Endothelial cell of umbilical vein (primary cell): ENCODE measurements around the gene NADK. TPM values are rescaled to one million over a fixed set of nuclear protein-coding genes. Genes with fewer than 3 reads are reported as not detected.

Experiments used
- BruUV-seq: library from RNA; stranded (reverse); fragments of 400-500 nt; replicated peaks from 2 replicates; lab custom pipeline; 2021; lab: Mats Ljungman, UMichigan
- CTCF ChIA-PET: fragments of 300-600, 350-600 bp; sonication (Branson Sonifier 250); formaldehyde crosslinking; loops from one replicate; lab custom pipeline; 2021; ENCODE audit warnings: antibody characterized with exemption, inconsistent platforms; lab: Charles Lee
- POLR2A ChIA-PET: fragments of 300-600, 350-600 bp; sonication (Branson Sonifier 250); formaldehyde crosslinking; loops from one replicate; lab custom pipeline; 2021; ENCODE audit warnings: antibody characterized with exemption, inconsistent platforms; lab: Charles Lee
- DNase-seq: peaks from one replicate; pipeline ENCODE4 v3.0.0-alpha.2; 2011; ENCODE audit warnings: low read depth, low spot score
- FAIRE-seq: peaks from 2 replicates; lab custom pipeline; 2011; peaks lifted over from hg19 to GRCh38; lab: Jason Lieb, UNC
- H2AFZ ChIP-seq: 2 replicates; pipeline ENCODE4 v1.6.0; 2012; ENCODE audit warnings: low read depth, low read length, control low read depth, inconsistent platforms
- H3K27ac ChIP-seq: 2 replicates; pipeline ENCODE4 v1.5.1; 2011; ENCODE audit warnings: low read depth, mild to moderate bottlenecking, control low read depth, low read length, moderate library complexity; ENCODE audit not compliant: insufficient read depth
- H3K27me3 ChIP-seq, 2 experiments: 2 replicates each; pipeline versions ENCODE4 v1.6.0 to v1.6.1; 2011; ENCODE audit warnings: low read length in 2 of 2, mixed read lengths in 1 of 2; ENCODE audit not compliant: control insufficient read depth in 2 of 2, insufficient read depth in 2 of 2
- H3K36me3 ChIP-seq, 2 experiments: 2 replicates in 1 of 2; 3 replicates in 1 of 2; pipeline ENCODE4 v1.5.1; 2011; ENCODE audit warnings: low read length in 2 of 2, mild to moderate bottlenecking in 1 of 2, moderate library complexity in 1 of 2; ENCODE audit not compliant: control insufficient read depth in 2 of 2, insufficient read depth in 2 of 2; ENCODE audit errors: extremely low read depth in 1 of 2
- H3K4me1 ChIP-seq: 3 replicates; pipeline ENCODE4 v1.5.1; 2011; ENCODE audit warnings: mild to moderate bottlenecking, low read length; ENCODE audit not compliant: control insufficient read depth, insufficient read depth; ENCODE audit errors: extremely low read depth
- H3K4me2 ChIP-seq: 2 replicates; pipeline ENCODE4 v1.6.1; 2011; ENCODE audit warnings: low read length, control low read depth, mixed read lengths; ENCODE audit not compliant: insufficient read depth
- H3K4me3 ChIP-seq, 3 experiments: fragments of 200-600 bp in 1 of 3; sonication (generic), shearing (Covaris generic) in 1 of 3; replicated peaks in 1 of 3; 2 replicates each; pipeline ENCODE4 v1.5.1; 2011 to 2016; ENCODE audit warnings: control low read depth in 3 of 3, low read length in 3 of 3, mild to moderate bottlenecking in 2 of 3, inconsistent platforms in 1 of 3, low read depth in 1 of 3, moderate library complexity in 1 of 3; ENCODE audit not compliant: insufficient read depth in 1 of 3
- H3K79me2 ChIP-seq: 2 replicates; pipeline ENCODE4 v1.6.0; 2012; ENCODE audit warnings: low read length, inconsistent platforms; ENCODE audit not compliant: control insufficient read depth, insufficient read depth
- H3K9ac ChIP-seq: replicated peaks from 2 replicates; pipeline ENCODE3; 2011; ENCODE audit warnings: low read length, control low read depth; ENCODE audit not compliant: insufficient read depth; ENCODE audit errors: extremely low read depth
- H3K9me1 ChIP-seq: replicated peaks from 3 replicates; pipeline ENCODE4 v1.6.0; 2011; ENCODE audit warnings: mild to moderate bottlenecking, low read length; ENCODE audit not compliant: control insufficient read depth, insufficient read depth; ENCODE audit errors: extremely low read depth
- H3K9me3 ChIP-seq: replicated peaks from 2 replicates; pipeline ENCODE4 v1.5.1; 2012; ENCODE audit warnings: low read length, inconsistent platforms; ENCODE audit not compliant: control insufficient read depth, insufficient read depth
- H4K20me1 ChIP-seq: replicated peaks from 2 replicates; pipeline ENCODE3; 2011; ENCODE audit warnings: mild to moderate bottlenecking, low read length; ENCODE audit not compliant: control insufficient read depth, insufficient read depth; ENCODE audit errors: extremely low read depth
- CTCF ChIP-seq, 2 donors: IDR thresholded peaks; 1 replicate in 1 of 2; 2 replicates in 1 of 2; pipeline ENCODE4 v1.5.1; 2011; ENCODE audit warnings: low read length in 2 of 2, mild to moderate bottlenecking in 2 of 2, moderate library complexity in 2 of 2, control low read depth in 1 of 2, inconsistent platforms in 1 of 2, low read depth in 1 of 2; ENCODE audit not compliant: insufficient read depth in 1 of 2; ENCODE audit errors: extremely low read depth in 1 of 2
- EZH2 ChIP-seq: IDR thresholded peaks from 2 replicates; pipeline ENCODE4 v1.6.1; 2012; ENCODE audit warnings: borderline replicate concordance, low read depth, mild to moderate bottlenecking, moderate library complexity, low read length, inconsistent platforms; ENCODE audit not compliant: severe bottlenecking
- FOS ChIP-seq: IDR thresholded peaks from 2 replicates; pipeline ENCODE4 v1.6.1; 2011; ENCODE audit warnings: mild to moderate bottlenecking, low read length, moderate library complexity, borderline replicate concordance; ENCODE audit not compliant: insufficient read depth
- GATA2 ChIP-seq: IDR thresholded peaks from 2 replicates; pipeline ENCODE4 v1.7.0; 2011; ENCODE audit warnings: low read depth, mild to moderate bottlenecking, moderate library complexity, mixed read lengths, low read length; ENCODE audit not compliant: insufficient read length, insufficient read depth
- JUN ChIP-seq: IDR thresholded peaks from 2 replicates; pipeline ENCODE4 v1.6.1; 2011; ENCODE audit warnings: borderline replicate concordance, low read depth; ENCODE audit not compliant: insufficient read length, insufficient read depth
- MYC ChIP-seq: IDR thresholded peaks from one replicate; pipeline ENCODE4 v1.6.1; 2011; ENCODE audit warnings: mild to moderate bottlenecking, low read depth, low read length
- POLR2A ChIP-seq: IDR thresholded peaks from 2 replicates; pipeline ENCODE4 v1.6.1; 2012; ENCODE audit warnings: low read depth, mild to moderate bottlenecking, control low read depth, low read length
- POLR2AphosphoS5 ChIP-seq: IDR thresholded peaks from 2 replicates; pipeline ENCODE4 v1.6.1; 2012; ENCODE audit warnings: low read depth, mild to moderate bottlenecking, control low read depth, low read length, moderate library complexity; ENCODE audit not compliant: insufficient read depth
- dilution Hi-C: fragments of 300-500 bp; cut with MboI; formaldehyde crosslinking; loops from one replicate; pipeline ENCODE4 v1.15.0; 2019; ENCODE audit warnings: low sequenced_read_pairs; ENCODE audit not compliant: extremely low pct_ligation_motif_present
- intact Hi-C: fragments of 100-400 bp; cut with micrococcal nuclease; formaldehyde crosslinking; loops from one replicate; pipeline ENCODE4 v1.10.0; 2022
- polyA plus RNA-seq, 4 experiments: library from polyadenylated mRNA; depleted of rRNA in 3 of 4; stranded (reverse) in 3 of 4; unstranded in 1 of 4; fragments of >200 nt; gene quantifications; 2 replicates each; pipeline versions ENCODE4 v1.2.1 to v1.2.3, GENCODE V29; 2011 to 2012; ENCODE audit warnings: missing spikeins in 1 of 4
- total RNA-seq: library from RNA; stranded (reverse); gene quantifications from 2 replicates; pipeline ENCODE4 v1.2.3, GENCODE V29; 2021
- TF ChIP-seq, protein P1 (sequence below): IDR thresholded peaks from 2 replicates; pipeline ENCODE4 v1.6.1; 2011; ENCODE audit not compliant: insufficient read depth, insufficient read length

The NADK gene
- total and polyA plus RNA-seq, 2 donors (not counting 3 experiments of a cell fraction or from before 2014, with no cell fraction given), result 68.5 to 88.8 TPM

DNA sequence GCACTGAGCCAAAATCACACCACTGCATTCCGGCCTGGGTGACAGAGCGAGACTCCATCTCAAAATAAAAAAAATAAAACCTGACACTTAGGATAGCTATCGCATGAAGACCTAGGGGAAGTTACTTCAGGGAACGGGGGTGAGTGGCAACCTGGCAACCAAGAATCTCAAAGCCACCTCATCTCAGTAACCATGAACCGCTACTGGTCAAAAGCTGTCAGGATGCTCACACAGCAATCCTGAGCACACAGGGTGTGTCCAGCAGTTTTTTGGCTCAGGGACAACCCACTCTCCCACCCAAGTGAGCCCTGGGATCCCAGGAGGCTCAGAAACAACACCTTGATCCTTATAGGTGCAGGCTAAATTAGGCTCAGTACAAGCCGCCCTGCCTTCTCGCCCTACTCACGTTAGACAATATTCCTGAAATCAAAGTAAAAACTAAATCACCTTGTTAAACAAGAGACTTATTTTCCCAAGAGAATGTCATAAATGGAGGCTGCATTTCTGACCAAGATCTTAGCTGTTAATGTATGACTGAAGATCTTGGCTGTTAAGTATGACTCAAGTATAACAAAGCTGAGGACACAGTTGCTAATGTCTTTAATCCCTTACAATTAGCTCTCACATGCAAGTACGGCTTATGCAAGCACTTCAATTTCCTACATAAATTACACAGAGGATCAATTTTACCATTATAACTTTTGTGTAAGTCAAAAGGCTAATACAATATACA is 48.3 kb upstream of the NADK start:
- peaks cover 85% of the 10 kb centered on the region for H3K79me2 ChIP-seq
- ChIA-PET CTCF (interaction anchor here (1.5 to 1.7 kb wide), 2 partner anchors 22 to 79 kb away, joined by 4 to 8 read pairs; no protein-coding TSS in a partner anchor), POLR2A (no interaction called here)
- intact Hi-C loops (loop anchor here (5.0 kb wide), 1 partner anchor 81 kb away; no protein-coding TSS in a partner anchor), dilution Hi-C loops (no loop called here)
- H3K4me2 ChIP-seq, result no peak overlapping the region
- no peak for FAIRE-seq
- H4K20me1 ChIP-seq, result no peaks in the 10 kb centered on the region
- H3K4me1 ChIP-seq, result no peaks in the 10 kb centered on the region
- H3K9ac ChIP-seq, result no peak overlapping the region
- BruUV-seq, result no TSS peak
- no peak for TF ChIP-seq GATA2
- TF ChIP-seq EZH2, result no peak
- TF ChIP-seq, protein P1, sequence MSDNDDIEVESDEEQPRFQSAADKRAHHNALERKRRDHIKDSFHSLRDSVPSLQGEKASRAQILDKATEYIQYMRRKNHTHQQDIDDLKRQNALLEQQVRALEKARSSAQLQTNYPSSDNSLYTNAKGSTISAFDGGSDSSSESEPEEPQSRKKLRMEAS, result no peak
- no peak for TF ChIP-seq MYC
- TF ChIP-seq POLR2A, result no peak
- TF ChIP-seq JUN, result no peak
- TF ChIP-seq CTCF (IDR thresholded peaks at IDR 0.05; ENCODE audit: extremely low read depth in 1 of 2, insufficient read depth in 1 of 2, low read depth in 1 of 2, low read length in 2 of 2), result no peak
- no peak for TF ChIP-seq POLR2AphosphoS5
- TF ChIP-seq FOS, result no peak
- H3K27me3 ChIP-seq, result no peaks in the 10 kb centered on the region
- H3K27ac ChIP-seq, result no peak overlapping the region
- H3K9me1 ChIP-seq, result no peaks in the 10 kb centered on the region
- H2AFZ ChIP-seq, result no peak overlapping the region
- no peak overlapping the region for H3K4me3 ChIP-seq
- DNase-seq, result no peak
- no peaks in the 10 kb centered on the region for H3K9me3 ChIP-seq
- H3K36me3 ChIP-seq, result peaks cover 8 to 12% of the 10 kb centered on the region in 2 experiments
